ENCODE results near the gene DNER.

GRCh38 chr2:229419158-229419557 is 295.2 kb downstream of the DNER start:
- TF ChIP-seq GABPA (IDR thresholded peaks at IDR 0.05; ENCODE audit: low read depth) (no peak), YY1 (IDR thresholded peaks at IDR 0.05; ENCODE audit: low read depth, low read length) (no peak), EZH2 (IDR thresholded peaks at IDR 0.05; ENCODE audit: borderline replicate concordance, control insufficient read depth, low read depth, low read length) (no peak), TAF1 (IDR thresholded peaks at IDR 0.05; ENCODE audit: borderline replicate concordance, low read depth, low read length) (no peak), RFX5 (IDR thresholded peaks at IDR 0.05; ENCODE audit: low read depth, low read length) (no peak), SMC3 (IDR thresholded peaks at IDR 0.05; ENCODE audit: borderline replicate concordance, low read length) (no peak), MAX (IDR thresholded peaks at IDR 0.05; ENCODE audit: low read depth, low read length) (no peak), CTCF (IDR thresholded peaks at IDR 0.05 in 2 of 3, conservative IDR thresholded peaks at IDR 0.05 in 1 of 3; ENCODE audit: control insufficient read depth in 2 of 3, extremely low read depth in 1 of 3, insufficient read depth in 1 of 3, low read depth in 3 of 3, low read length in 3 of 3) (no peak), REST (IDR thresholded peaks at IDR 0.05; ENCODE audit: low read depth, low read length) (no peak), POLR2A (IDR thresholded peaks at IDR 0.05; ENCODE audit: low read depth, low read length) (no peak), PBX3 (IDR thresholded peaks at IDR 0.05; ENCODE audit: insufficient replicate concordance, low read depth, low read length) (no peak), ATF7 (IDR thresholded peaks at IDR 0.05; ENCODE audit: low read depth) (no peak)
